ENCODE measurements around the gene JAKMIP1.

DNA sequence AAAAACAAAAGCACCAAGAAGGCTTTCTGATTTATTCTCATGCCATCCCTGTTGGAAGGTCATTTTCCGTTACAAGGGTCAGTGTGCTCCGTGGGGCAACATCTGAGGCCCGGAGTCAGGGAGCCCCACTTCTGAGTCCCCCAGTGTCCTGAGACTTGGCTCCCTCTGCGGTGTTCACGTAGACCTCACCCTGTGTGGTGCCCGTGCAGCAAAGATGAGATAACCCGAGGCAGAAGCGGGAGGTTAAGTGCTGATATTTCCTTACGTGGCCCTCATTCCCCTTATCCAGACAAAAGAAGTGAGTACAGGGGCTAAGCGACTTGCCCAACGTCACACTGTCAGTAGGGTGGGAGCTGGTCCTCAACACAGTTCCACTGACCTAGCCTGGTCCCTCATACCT is 3.5 kb downstream of the JAKMIP1 start:
- TF ChIP-seq, protein P1, sequence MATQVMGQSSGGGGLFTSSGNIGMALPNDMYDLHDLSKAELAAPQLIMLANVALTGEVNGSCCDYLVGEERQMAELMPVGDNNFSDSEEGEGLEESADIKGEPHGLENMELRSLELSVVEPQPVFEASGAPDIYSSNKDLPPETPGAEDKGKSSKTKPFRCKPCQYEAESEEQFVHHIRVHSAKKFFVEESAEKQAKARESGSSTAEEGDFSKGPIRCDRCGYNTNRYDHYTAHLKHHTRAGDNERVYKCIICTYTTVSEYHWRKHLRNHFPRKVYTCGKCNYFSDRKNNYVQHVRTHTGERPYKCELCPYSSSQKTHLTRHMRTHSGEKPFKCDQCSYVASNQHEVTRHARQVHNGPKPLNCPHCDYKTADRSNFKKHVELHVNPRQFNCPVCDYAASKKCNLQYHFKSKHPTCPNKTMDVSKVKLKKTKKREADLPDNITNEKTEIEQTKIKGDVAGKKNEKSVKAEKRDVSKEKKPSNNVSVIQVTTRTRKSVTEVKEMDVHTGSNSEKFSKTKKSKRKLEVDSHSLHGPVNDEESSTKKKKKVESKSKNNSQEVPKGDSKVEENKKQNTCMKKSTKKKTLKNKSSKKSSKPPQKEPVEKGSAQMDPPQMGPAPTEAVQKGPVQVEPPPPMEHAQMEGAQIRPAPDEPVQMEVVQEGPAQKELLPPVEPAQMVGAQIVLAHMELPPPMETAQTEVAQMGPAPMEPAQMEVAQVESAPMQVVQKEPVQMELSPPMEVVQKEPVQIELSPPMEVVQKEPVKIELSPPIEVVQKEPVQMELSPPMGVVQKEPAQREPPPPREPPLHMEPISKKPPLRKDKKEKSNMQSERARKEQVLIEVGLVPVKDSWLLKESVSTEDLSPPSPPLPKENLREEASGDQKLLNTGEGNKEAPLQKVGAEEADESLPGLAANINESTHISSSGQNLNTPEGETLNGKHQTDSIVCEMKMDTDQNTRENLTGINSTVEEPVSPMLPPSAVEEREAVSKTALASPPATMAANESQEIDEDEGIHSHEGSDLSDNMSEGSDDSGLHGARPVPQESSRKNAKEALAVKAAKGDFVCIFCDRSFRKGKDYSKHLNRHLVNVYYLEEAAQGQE (IDR thresholded peaks at IDR 0.05; ENCODE audit: insufficient read depth in 1 of 2, low read depth in 2 of 2, low read length in 1 of 2) = no peak
- TF ChIP-seq, protein P2, sequence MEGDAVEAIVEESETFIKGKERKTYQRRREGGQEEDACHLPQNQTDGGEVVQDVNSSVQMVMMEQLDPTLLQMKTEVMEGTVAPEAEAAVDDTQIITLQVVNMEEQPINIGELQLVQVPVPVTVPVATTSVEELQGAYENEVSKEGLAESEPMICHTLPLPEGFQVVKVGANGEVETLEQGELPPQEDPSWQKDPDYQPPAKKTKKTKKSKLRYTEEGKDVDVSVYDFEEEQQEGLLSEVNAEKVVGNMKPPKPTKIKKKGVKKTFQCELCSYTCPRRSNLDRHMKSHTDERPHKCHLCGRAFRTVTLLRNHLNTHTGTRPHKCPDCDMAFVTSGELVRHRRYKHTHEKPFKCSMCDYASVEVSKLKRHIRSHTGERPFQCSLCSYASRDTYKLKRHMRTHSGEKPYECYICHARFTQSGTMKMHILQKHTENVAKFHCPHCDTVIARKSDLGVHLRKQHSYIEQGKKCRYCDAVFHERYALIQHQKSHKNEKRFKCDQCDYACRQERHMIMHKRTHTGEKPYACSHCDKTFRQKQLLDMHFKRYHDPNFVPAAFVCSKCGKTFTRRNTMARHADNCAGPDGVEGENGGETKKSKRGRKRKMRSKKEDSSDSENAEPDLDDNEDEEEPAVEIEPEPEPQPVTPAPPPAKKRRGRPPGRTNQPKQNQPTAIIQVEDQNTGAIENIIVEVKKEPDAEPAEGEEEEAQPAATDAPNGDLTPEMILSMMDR (IDR thresholded peaks at IDR 0.05) = no peak
- no peak for TF ChIP-seq POLR2AphosphoS5 (IDR thresholded peaks at IDR 0.05; ENCODE audit: low read depth, low read length)
